GM18505 (cell line): Measurements from ENCODE around the gene TPTE.
"Not testable (repeated sequence)": the region's sequence is repeated elsewhere in the genome, so short reads cannot be mapped to it uniquely, and the experiment has no call there.

Experiments used
- ATAC-seq: cut with Tn5 transposase; IDR thresholded peaks from one replicate; pipeline ENCODE4 v1.9.1; 2021; ENCODE audit not compliant: unreplicated experiment
- POLR2A ChIP-seq: IDR thresholded peaks from 4 replicates; pipeline ENCODE4 v1.6.1; 2011; ENCODE audit warnings: borderline replicate concordance; ENCODE audit not compliant: insufficient read depth, insufficient read length; ENCODE audit errors: extremely low read depth

Gene TPTE

GRCh38 chr21:10521091-10521598 is at the start of gene TPTE:
Gene TPTE, plus strand, starts transcription at chr21:10521583. Its CDS starts 17,141 bp downstream, at chr21:10538724.
- no peak for ATAC-seq
- no peak for TF ChIP-seq POLR2A

GRCh38 chr21:10471999-10472398 is 49.4 kb upstream of the TPTE start:
- not testable (repeated sequence) for ATAC-seq

- ATAC-seq, result not testable (repeated sequence)
These were observed 43.6 kb upstream of the TPTE start for GRCh38 chr21:10477794-10478193.

- not testable (repeated sequence) for ATAC-seq
These were observed 41.5 kb upstream of the TPTE start for GRCh38 chr21:10479875-10480274.

GRCh38 chr21:10484864-10485263 is 36.5 kb upstream of the TPTE start:
- ATAC-seq, result not testable (repeated sequence)

GRCh38 chr21:10490453-10490852 is 30.9 kb upstream of the TPTE start:
- ATAC-seq, result not testable (repeated sequence)

- ATAC-seq, result no peak
- TF ChIP-seq POLR2A, result no peak
These were observed 10.3 kb upstream of the TPTE start for GRCh38 chr21:10511116-10511515.

- ATAC-seq, result not testable (repeated sequence)
These were observed 4.5 kb upstream of the TPTE start for GRCh38 chr21:10516889-10517288.

GRCh38 chr21:10517904-10518303 is 3.5 kb upstream of the TPTE start:
- not testable (repeated sequence) for ATAC-seq

- not testable (repeated sequence) for ATAC-seq
These were observed 585 bp downstream of the TPTE start for GRCh38 chr21:10521835-10522500.

- no peak for TF ChIP-seq POLR2A
- no peak for ATAC-seq
These were observed 18.6 kb downstream of the TPTE start for GRCh38 chr21:10539956-10540355.

- not testable (repeated sequence) for ATAC-seq
These were observed 23.0 kb downstream of the TPTE start for GRCh38 chr21:10544376-10544775.

- ATAC-seq, result not testable (repeated sequence)
These were observed 26.5 kb downstream of the TPTE start for GRCh38 chr21:10547868-10548267.

GRCh38 chr21:10548331-10548954 is 27.1 kb downstream of the TPTE start:
- ATAC-seq, result not testable (repeated sequence)

- ATAC-seq, result not testable (repeated sequence)
These were observed 49.4 kb downstream of the TPTE start for GRCh38 chr21:10570803-10571202.

- ATAC-seq, result not testable (repeated sequence)
These were observed 53.3 kb downstream of the TPTE start for GRCh38 chr21:10574531-10575310.
